Measurements from ENCODE around the gene PNPO. TPM values are rescaled to one million over a fixed set of nuclear protein-coding genes. Genes with fewer than 3 reads are reported as not detected.
A peak's percentile ranks its signal among the peaks of the same experiment; 100 is the strongest.

PNPO gene
- polyA plus RNA-seq, 1 of the 3 experiments (the other 2 are of a cell fraction): 26.1 TPM

DNA sequence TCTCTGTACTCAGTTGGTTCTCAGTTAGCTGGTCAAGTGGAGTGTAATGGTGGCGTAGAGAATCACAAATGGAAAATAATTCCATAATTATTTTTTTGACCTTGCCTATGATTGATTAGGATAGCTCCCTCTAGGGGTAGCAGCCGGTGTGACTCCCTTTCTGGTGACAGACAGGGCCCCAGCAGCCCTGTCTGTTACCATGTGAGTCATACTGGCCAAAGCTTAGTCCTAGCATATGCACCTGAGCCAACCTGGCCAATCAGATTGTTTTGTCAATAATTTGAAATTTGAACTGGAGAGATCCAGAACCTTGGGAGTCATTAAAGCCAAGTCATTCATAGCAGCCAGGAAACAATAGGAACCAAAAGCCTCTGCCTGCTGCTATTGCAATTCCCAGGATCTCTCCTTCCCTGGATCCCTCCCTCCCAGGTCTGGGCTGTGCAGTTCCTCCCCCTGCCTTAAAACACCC is 5.6 kb downstream of the PNPO start (continued):
- TF ChIP-seq, protein P1, sequence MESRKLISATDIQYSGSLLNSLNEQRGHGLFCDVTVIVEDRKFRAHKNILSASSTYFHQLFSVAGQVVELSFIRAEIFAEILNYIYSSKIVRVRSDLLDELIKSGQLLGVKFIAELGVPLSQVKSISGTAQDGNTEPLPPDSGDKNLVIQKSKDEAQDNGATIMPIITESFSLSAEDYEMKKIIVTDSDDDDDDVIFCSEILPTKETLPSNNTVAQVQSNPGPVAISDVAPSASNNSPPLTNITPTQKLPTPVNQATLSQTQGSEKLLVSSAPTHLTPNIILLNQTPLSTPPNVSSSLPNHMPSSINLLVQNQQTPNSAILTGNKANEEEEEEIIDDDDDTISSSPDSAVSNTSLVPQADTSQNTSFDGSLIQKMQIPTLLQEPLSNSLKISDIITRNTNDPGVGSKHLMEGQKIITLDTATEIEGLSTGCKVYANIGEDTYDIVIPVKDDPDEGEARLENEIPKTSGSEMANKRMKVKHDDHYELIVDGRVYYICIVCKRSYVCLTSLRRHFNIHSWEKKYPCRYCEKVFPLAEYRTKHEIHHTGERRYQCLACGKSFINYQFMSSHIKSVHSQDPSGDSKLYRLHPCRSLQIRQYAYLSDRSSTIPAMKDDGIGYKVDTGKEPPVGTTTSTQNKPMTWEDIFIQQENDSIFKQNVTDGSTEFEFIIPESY (IDR thresholded peaks at IDR 0.05; ENCODE audit: borderline replicate concordance, low read depth): no peak
- TF ChIP-seq MXI1 (IDR thresholded peaks at IDR 0.05; ENCODE audit: low read depth, low read length) (peak; percentile 92), RAD21 (IDR thresholded peaks at IDR 0.05; ENCODE audit: low read length) (peak; percentile 50), JUND (IDR thresholded peaks at IDR 0.05) (peak; percentile 66; the same call in 1 of the 2 replicates), RCOR1 (IDR thresholded peaks at IDR 0.05; ENCODE audit: low read length) (no peak)
- TF ChIP-seq, protein P2, sequence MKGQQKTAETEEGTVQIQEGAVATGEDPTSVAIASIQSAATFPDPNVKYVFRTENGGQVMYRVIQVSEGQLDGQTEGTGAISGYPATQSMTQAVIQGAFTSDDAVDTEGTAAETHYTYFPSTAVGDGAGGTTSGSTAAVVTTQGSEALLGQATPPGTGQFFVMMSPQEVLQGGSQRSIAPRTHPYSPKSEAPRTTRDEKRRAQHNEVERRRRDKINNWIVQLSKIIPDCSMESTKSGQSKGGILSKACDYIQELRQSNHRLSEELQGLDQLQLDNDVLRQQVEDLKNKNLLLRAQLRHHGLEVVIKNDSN (IDR thresholded peaks at IDR 0.05; ENCODE audit: borderline replicate concordance, low read depth): peak; percentile 54; the same call in 1 of the 2 replicates
- TF ChIP-seq, protein P3, sequence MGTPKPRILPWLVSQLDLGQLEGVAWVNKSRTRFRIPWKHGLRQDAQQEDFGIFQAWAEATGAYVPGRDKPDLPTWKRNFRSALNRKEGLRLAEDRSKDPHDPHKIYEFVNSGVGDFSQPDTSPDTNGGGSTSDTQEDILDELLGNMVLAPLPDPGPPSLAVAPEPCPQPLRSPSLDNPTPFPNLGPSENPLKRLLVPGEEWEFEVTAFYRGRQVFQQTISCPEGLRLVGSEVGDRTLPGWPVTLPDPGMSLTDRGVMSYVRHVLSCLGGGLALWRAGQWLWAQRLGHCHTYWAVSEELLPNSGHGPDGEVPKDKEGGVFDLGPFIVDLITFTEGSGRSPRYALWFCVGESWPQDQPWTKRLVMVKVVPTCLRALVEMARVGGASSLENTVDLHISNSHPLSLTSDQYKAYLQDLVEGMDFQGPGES (IDR thresholded peaks at IDR 0.05; ENCODE audit: low read depth, low read length): no peak

DNA sequence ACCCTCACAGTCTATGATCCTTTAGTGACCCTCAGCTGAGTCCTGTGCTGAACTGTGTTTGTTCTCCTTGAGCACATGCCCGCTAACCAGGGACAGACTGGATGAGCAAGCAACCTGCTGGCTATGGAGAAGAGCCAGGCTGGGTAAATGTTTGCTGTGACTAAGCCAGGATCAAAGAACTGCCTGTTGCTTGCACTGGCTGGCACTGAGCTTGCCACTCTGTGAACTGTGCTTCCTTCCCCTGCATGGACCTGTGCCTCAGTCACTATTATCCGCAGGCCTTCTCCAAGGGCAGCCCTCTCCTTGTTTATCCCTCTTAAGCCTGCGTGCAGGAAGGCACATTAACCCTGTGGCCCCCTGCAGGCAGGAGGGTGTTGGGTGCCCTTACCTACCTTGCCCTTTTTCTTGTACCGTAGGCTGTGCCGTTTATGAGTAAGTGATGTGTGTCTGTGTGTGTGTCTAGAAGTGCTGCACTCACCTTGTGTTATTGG is 7.4 kb downstream of the PNPO start:
- Histone ChIP-seq H4K20me1 (ENCODE audit: insufficient read depth) (no peaks in the 10 kb centered on the region), H3K9ac (no peak overlapping the region), H3K9me3 (no peaks in the 10 kb centered on the region), H3K4me1 (ENCODE audit: control insufficient read depth in 1 of 2, insufficient read depth in 2 of 2, low read depth in 1 of 2, low read length in 1 of 2) (peaks cover 4 to 11% of the 10 kb centered on the region in 2 experiments; a peak in 3 of 4 replicates), H3K4me2 (peak overlapping the region; percentile 74; the same call in 1 of the 2 replicates), H3K36me3 (replicated peaks in 1 of 2; ENCODE audit: control insufficient read depth in 1 of 2, insufficient read depth in 2 of 2, low read length in 1 of 2) (peaks cover 3 to 34% of the 10 kb centered on the region in 2 experiments), H3F3A (replicated peaks; ENCODE audit: insufficient read depth) (peaks cover 9% of the 10 kb centered on the region), H3K27ac (ENCODE audit: low read depth in 2 of 2, low read length in 1 of 2) (peak overlapping the region in 1 of 2 experiments; percentile 2; a peak in 2 of 4 replicates), H3K27me3 (ENCODE audit: insufficient read depth) (no peaks in the 10 kb centered on the region), H3K4me3 (ENCODE audit: low read depth in 2 of 2, low read length in 1 of 2) (no peak overlapping the region), H3K79me2 (ENCODE audit: insufficient read depth) (no peaks in the 10 kb centered on the region), H3K9me2 (no peaks in the 10 kb centered on the region), H2AFZ (ENCODE audit: low read depth) (0 out of 2 replicates have a peak overlapping the region, but pooled peaks have one; percentile 92)
- POLR2A ChIA-PET: interaction anchor here (1.2 to 2.1 kb wide), 2 partner anchors 22 to 108 kb away, joined by 3 to 11 read pairs; partner anchors contain the start of genes CDK5RAP3 and SCRN2
- TF ChIP-seq SMC3 (IDR thresholded peaks at IDR 0.05; ENCODE audit: low read depth, low read length) (no peak), GATA2 (CRISPR knock-in tag; IDR thresholded peaks at IDR 0.05) (no peak), FOXJ3 (CRISPR knock-in tag; IDR thresholded peaks at IDR 0.05) (no peak), MXI1 (IDR thresholded peaks at IDR 0.05; ENCODE audit: low read depth, low read length) (no peak), RFX5 (IDR thresholded peaks at IDR 0.05; ENCODE audit: low read length) (no peak), JUND (IDR thresholded peaks at IDR 0.05) (no peak), NFIC (IDR thresholded peaks at IDR 0.05; ENCODE audit: borderline replicate concordance) (no peak), FOXM1 (IDR thresholded peaks at IDR 0.05; ENCODE audit: low read depth) (no peak)
- TF ChIP-seq, protein P4, sequence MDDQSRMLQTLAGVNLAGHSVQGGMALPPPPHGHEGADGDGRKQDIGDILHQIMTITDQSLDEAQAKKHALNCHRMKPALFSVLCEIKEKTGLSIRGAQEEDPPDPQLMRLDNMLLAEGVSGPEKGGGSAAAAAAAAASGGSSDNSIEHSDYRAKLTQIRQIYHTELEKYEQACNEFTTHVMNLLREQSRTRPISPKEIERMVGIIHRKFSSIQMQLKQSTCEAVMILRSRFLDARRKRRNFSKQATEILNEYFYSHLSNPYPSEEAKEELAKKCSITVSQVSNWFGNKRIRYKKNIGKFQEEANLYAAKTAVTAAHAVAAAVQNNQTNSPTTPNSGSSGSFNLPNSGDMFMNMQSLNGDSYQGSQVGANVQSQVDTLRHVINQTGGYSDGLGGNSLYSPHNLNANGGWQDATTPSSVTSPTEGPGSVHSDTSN (IDR thresholded peaks at IDR 0.05): no peak
- TF ChIP-seq, protein P2 (IDR thresholded peaks at IDR 0.05; ENCODE audit: borderline replicate concordance, low read depth): no peak
- TF ChIP-seq, protein P5, sequence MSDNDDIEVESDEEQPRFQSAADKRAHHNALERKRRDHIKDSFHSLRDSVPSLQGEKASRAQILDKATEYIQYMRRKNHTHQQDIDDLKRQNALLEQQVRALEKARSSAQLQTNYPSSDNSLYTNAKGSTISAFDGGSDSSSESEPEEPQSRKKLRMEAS (IDR thresholded peaks at IDR 0.05; ENCODE audit: low read depth): no peak
- CTCF ChIA-PET: interaction anchor here (0.7 to 41.6 kb wide), 38 partner anchors 8 to 1395 kb away, joined by 3 to 1216 read pairs (median 4); partner anchors contain the start of genes CDK5RAP3, NFE2L1, PNPO and PRR15L
- 30% methylated on average over 5 of the region's 5 CpGs for whole genome bisulfite sequencing (ENCODE audit: low lambda C conversion rate)
- DNase-seq: no peak
